NCI-H460 (cell line): ENCODE results near the gene GRIN2A. TPM values are rescaled to one million over a fixed set of nuclear protein-coding genes. Genes with fewer than 3 reads are reported as not detected.

Source experiments
- DNase-seq: peaks from one replicate; pipeline ENCODE4 v3.0.0-alpha.2; 2016; ENCODE audit warnings: low read depth; ENCODE audit errors: extremely low read depth
- total RNA-seq: library from RNA; depleted of rRNA; stranded (reverse); fragments of >200 nt; shearing (Covaris generic); gene quantifications from 2 replicates; pipeline ENCODE4 v1.2.3, GENCODE V29; 2014

GRIN2A gene
- total RNA-seq, 1 experiment from 2014 or later = not detected

GRCh38 chr16:9932919-9933653, 249.1 kb downstream of the GRIN2A start:
- no peak for DNase-seq

GRCh38 chr16:9932000-9932399, 250.2 kb downstream of the GRIN2A start:
- DNase-seq = no peak

- DNase-seq = no peak
Observed at GRCh38 chr16:9929836-9930235, 252.4 kb downstream of the GRIN2A start.

GRCh38 chr16:9929313-9929712, 252.9 kb downstream of the GRIN2A start:
- DNase-seq = no peak

GRCh38 chr16:9922441-9922840, 259.8 kb downstream of the GRIN2A start:
- DNase-seq = no peak

GRCh38 chr16:9921997-9922396, 260.2 kb downstream of the GRIN2A start:
- no peak for DNase-seq

GRCh38 chr16:9919460-9919859, 262.8 kb downstream of the GRIN2A start:
- DNase-seq = no peak

- DNase-seq = no peak
Observed at GRCh38 chr16:9917691-9918090, 264.5 kb downstream of the GRIN2A start.

GRCh38 chr16:9913604-9914326, 268.5 kb downstream of the GRIN2A start:
- no peak for DNase-seq

- DNase-seq = no peak
Observed at GRCh38 chr16:9911989-9912388, 270.2 kb downstream of the GRIN2A start.

GRCh38 chr16:9911231-9911630, 271.0 kb downstream of the GRIN2A start:
- no peak for DNase-seq

GRCh38 chr16:9909072-9909825, 273.0 kb downstream of the GRIN2A start:
- no peak for DNase-seq

GRCh38 chr16:9908613-9909012, 273.6 kb downstream of the GRIN2A start:
- no peak for DNase-seq

GRCh38 chr16:9907752-9908151, 274.5 kb downstream of the GRIN2A start:
- no peak for DNase-seq

GRCh38 chr16:9906218-9906617, 276.0 kb downstream of the GRIN2A start:
- DNase-seq = no peak

GRCh38 chr16:9904526-9904925, 277.7 kb downstream of the GRIN2A start:
- no peak for DNase-seq

- DNase-seq = no peak
Observed at GRCh38 chr16:9900576-9900975, 281.7 kb downstream of the GRIN2A start.

- DNase-seq = no peak
Observed at GRCh38 chr16:9898555-9898954, 283.7 kb downstream of the GRIN2A start.

- DNase-seq = no peak
Observed at GRCh38 chr16:9898124-9898523, 284.1 kb downstream of the GRIN2A start.

GRCh38 chr16:9895817-9896216, 286.4 kb downstream of the GRIN2A start:
- DNase-seq = no peak

GRCh38 chr16:9885876-9886275, 296.4 kb downstream of the GRIN2A start:
- DNase-seq = no peak

GRCh38 chr16:9885467-9885866, 296.8 kb downstream of the GRIN2A start:
- no peak for DNase-seq
